GM23338 (cell line): ENCODE data around the gene DRG2. TPM values are rescaled to one million over a fixed set of nuclear protein-coding genes. Genes with fewer than 3 reads are reported as not detected.
A peak's percentile ranks its signal among the peaks of the same experiment; 100 is the strongest.

Experiments
- ATAC-seq: fragments of 200-7000 bp; cut with Tn5 transposase; 3 replicates; pipeline ENCODE4 v1.9.1; 2020
- DNase-seq: peaks from one replicate; pipeline ENCODE4 v3.0.0-alpha.2; 2015; ENCODE audit warnings: low spot score
- H2AFZ ChIP-seq: fragments of 200-600 bp; sonication (generic); 2 replicates; pipeline ENCODE4 v1.8.0; 2016; ENCODE audit warnings: antibody characterized with exemption, mild to moderate bottlenecking, moderate library complexity
- H3F3A ChIP-seq: fragments of 200-600 bp; sonication (generic); replicated peaks from 2 replicates; pipeline ENCODE4 v1.8.0; 2017; ENCODE audit warnings: antibody characterized with exemption, mixed run types, low read depth
- H3K27ac ChIP-seq: fragments of 200-600 bp; sonication (generic); 2 replicates; pipeline ENCODE4 v1.6.1; 2016; ENCODE audit warnings: low read depth
- H3K27me3 ChIP-seq: fragments of 200-600 bp; sonication (generic); 2 replicates; pipeline ENCODE4 v1.8.0; 2016; ENCODE audit warnings: mild to moderate bottlenecking, mixed run types, moderate library complexity; ENCODE audit not compliant: insufficient read depth
- H3K36me3 ChIP-seq: fragments of 200-600 bp; sonication (generic); 2 replicates; pipeline ENCODE4 v1.8.0; 2016; ENCODE audit warnings: mild to moderate bottlenecking; ENCODE audit not compliant: insufficient read depth
- H3K4me1 ChIP-seq: fragments of 200-600 bp; sonication (generic); 2 replicates; pipeline ENCODE4 v1.8.0; 2016; ENCODE audit warnings: mild to moderate bottlenecking, moderate library complexity; ENCODE audit not compliant: insufficient read depth
- H3K4me2 ChIP-seq: fragments of 200-600 bp; sonication (generic); 2 replicates; pipeline ENCODE4 v1.7.1; 2017; ENCODE audit warnings: mixed run types
- H3K4me3 ChIP-seq: fragments of 200-600 bp; sonication (generic); 2 replicates; pipeline ENCODE4 v1.6.1; 2016; ENCODE audit warnings: mixed run types
- H3K79me2 ChIP-seq: fragments of 200-600 bp; sonication (generic); replicated peaks from 2 replicates; pipeline ENCODE4 v1.8.0; 2017; ENCODE audit warnings: mild to moderate bottlenecking; ENCODE audit not compliant: insufficient read depth
- H3K9me2 ChIP-seq: fragments of 200-600 bp; sonication (generic); 2 replicates; pipeline ENCODE4 v1.8.0; 2017; ENCODE audit not compliant: insufficient read depth
- H4K20me1 ChIP-seq: fragments of 200-600 bp; sonication (generic); replicated peaks from 2 replicates; pipeline ENCODE4 v1.8.0; 2017; ENCODE audit warnings: mild to moderate bottlenecking; ENCODE audit not compliant: insufficient read depth
- H3K27ac Mint-ChIP-seq: 2 replicates; pipeline ENCODE4 v1.8.0; 2020; ENCODE audit warnings: inconsistent platforms, mild to moderate bottlenecking, moderate library complexity, mixed read lengths
- H3K27me3 Mint-ChIP-seq: 3 replicates; pipeline ENCODE4 v1.8.0; 2022; ENCODE audit warnings: low read depth, mild to moderate bottlenecking, moderate library complexity, mixed read lengths, inconsistent platforms; ENCODE audit not compliant: insufficient read depth, poor library complexity
- H3K36me3 Mint-ChIP-seq: 3 replicates; pipeline ENCODE4 v1.8.0; 2021; ENCODE audit warnings: low read depth, mild to moderate bottlenecking, inconsistent platforms, moderate library complexity, mixed read lengths
- H3K4me1 Mint-ChIP-seq: 3 replicates; pipeline ENCODE4 v1.8.0; 2020; ENCODE audit warnings: mild to moderate bottlenecking, inconsistent platforms, mixed read lengths
- H3K4me3 Mint-ChIP-seq: 3 replicates; pipeline ENCODE4 v1.8.0; 2021; ENCODE audit warnings: moderate library complexity, mild to moderate bottlenecking, inconsistent platforms, mixed read lengths
- H3K9me3 Mint-ChIP-seq: 3 replicates; pipeline ENCODE4 v1.8.0; 2020; ENCODE audit warnings: moderate library complexity, mild to moderate bottlenecking, inconsistent platforms, mixed read lengths
- CREB1 ChIP-seq: fragments of 250-450 bp; sonication (Bioruptor Pico); IDR thresholded peaks from 2 replicates; pipeline ENCODE4 v1.5.0; 2020; ENCODE audit warnings: low read depth, mild to moderate bottlenecking, moderate library complexity
- JUNB ChIP-seq: IDR thresholded peaks from one replicate; pipeline ENCODE4 v1.6.1; 2016; ENCODE audit warnings: antibody characterized with exemption; ENCODE audit not compliant: unreplicated experiment
- NANOG ChIP-seq: IDR thresholded peaks from 2 replicates; pipeline ENCODE4 v1.6.1; 2016; ENCODE audit warnings: antibody characterized with exemption, borderline replicate concordance
- POLR2AphosphoS5 ChIP-seq: IDR thresholded peaks from 2 replicates; pipeline ENCODE4 v1.6.1; 2016; ENCODE audit warnings: antibody characterized with exemption, low read depth
- REST ChIP-seq: IDR thresholded peaks from one replicate; pipeline ENCODE4 v1.6.1; 2018; ENCODE audit warnings: antibody characterized with exemption; ENCODE audit not compliant: unreplicated experiment
- STAT1 ChIP-seq: IDR thresholded peaks from one replicate; pipeline ENCODE4 v1.6.1; 2016; ENCODE audit warnings: antibody characterized with exemption; ENCODE audit not compliant: unreplicated experiment
- ZNF331 ChIP-seq: fragments of 250-450 bp; sonication (Bioruptor Pico); IDR thresholded peaks from 2 replicates; pipeline ENCODE4 v1.5.0; 2020; ENCODE audit warnings: low read depth, mild to moderate bottlenecking, moderate library complexity
- ZNF462 ChIP-seq: fragments of 250-450 bp; sonication (Bioruptor Pico); IDR thresholded peaks from 2 replicates; pipeline ENCODE4 v1.5.0; 2020; ENCODE audit warnings: mild to moderate bottlenecking, moderate library complexity
- polyA plus RNA-seq: library from polyadenylated mRNA; unstranded; fragments of >200 nt; fragmentation: Nextera tagmentation; extraction: Ambion mirVana; gene quantifications from 2 replicates; pipeline ENCODE4 v1.2.1, GENCODE V29; 2016
- total RNA-seq: library from RNA; depleted of rRNA; stranded (reverse); fragments of >200 nt; shearing (Covaris generic); gene quantifications from 2 replicates; pipeline ENCODE4 v1.2.3, GENCODE V29; 2014
- TF ChIP-seq, protein P1 (sequence below): IDR thresholded peaks from 2 replicates; pipeline ENCODE4 v1.6.1; 2016; ENCODE audit warnings: antibody characterized with exemption

DRG2 gene
- total and polyA plus RNA-seq, 2 experiments from 2014 or later, result 36.2 to 48.0 TPM

DNA sequence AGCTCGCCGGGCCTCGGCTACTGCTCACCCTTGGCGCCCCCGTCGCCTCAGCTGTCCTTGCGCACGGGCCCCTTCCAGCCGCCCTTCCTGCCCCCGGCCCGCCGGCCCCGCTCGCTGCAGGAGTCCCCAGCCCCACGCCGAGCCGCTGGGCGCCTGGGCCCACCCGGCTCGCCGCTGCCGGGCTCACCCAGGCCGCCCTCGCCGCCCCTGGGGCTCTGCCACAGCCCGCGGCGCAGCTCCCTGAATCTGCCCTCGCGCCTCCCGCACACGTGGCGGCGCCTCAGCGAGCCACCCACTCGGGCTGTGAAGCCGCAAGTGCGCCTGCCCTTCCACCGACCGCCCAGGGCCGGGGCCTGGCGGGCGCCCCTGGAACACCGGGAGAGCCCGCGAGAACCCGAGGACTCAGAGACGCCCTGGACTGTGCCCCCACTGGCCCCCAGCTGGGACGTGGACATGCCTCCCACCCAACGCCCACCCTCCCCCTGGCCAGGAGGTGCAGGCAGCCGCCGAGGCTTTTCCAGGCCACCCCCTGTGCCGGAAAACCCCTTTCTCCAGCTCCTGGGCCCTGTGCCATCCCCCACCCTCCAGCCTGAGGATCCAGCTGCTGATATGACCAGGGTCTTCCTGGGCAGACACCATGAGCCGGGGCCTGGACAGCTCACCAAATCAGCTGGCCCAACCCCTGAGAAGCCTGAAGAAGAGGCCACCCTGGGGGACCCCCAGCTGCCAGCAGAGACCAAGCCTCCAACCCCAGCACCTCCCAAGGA is 33.6 kb downstream of the DRG2 start (continued):
- TF ChIP-seq REST (no peak), POLR2AphosphoS5 (no peak), NANOG (no peak), ZNF331 (no peak), CREB1 (CRISPR knock-in tag) (no peak)
- TF ChIP-seq, protein P1, sequence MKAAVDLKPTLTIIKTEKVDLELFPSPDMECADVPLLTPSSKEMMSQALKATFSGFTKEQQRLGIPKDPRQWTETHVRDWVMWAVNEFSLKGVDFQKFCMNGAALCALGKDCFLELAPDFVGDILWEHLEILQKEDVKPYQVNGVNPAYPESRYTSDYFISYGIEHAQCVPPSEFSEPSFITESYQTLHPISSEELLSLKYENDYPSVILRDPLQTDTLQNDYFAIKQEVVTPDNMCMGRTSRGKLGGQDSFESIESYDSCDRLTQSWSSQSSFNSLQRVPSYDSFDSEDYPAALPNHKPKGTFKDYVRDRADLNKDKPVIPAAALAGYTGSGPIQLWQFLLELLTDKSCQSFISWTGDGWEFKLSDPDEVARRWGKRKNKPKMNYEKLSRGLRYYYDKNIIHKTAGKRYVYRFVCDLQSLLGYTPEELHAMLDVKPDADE, result no peak

- H3F3A ChIP-seq, result no peaks in the 10 kb centered on the region
- DNase-seq, result no peak
- Mint-ChIP-seq H3K27me3 (peaks cover 6% of the 10 kb centered on the region), H3K4me1 (no peaks in the 10 kb centered on the region; the same call in 2 of the 3 replicates), H3K27ac (no peak overlapping the region), H3K4me3 (no peak overlapping the region), H3K9me3 (peaks cover 10% of the 10 kb centered on the region; the same call in 2 of the 3 replicates), H3K36me3 (no peaks in the 10 kb centered on the region)
- H4K20me1 ChIP-seq, result no peaks in the 10 kb centered on the region
- H3K79me2 ChIP-seq, result no peaks in the 10 kb centered on the region
- H3K27ac ChIP-seq, result no peak overlapping the region
- H2AFZ ChIP-seq, result no peak overlapping the region
- peak; percentile 24 for ATAC-seq
- no peak overlapping the region for H3K4me3 ChIP-seq
- no peaks in the 10 kb centered on the region for H3K4me1 ChIP-seq
- H3K36me3 ChIP-seq, result no peaks in the 10 kb centered on the region
- H3K27me3 ChIP-seq, result no peaks in the 10 kb centered on the region
- no peak overlapping the region for H3K4me2 ChIP-seq
- TF ChIP-seq, protein P1, result no peak
- TF ChIP-seq STAT1, result no peak
- TF ChIP-seq ZNF331, result no peak
- no peak for TF ChIP-seq POLR2AphosphoS5
- no peak for TF ChIP-seq CREB1 (CRISPR knock-in tag)
- TF ChIP-seq JUNB, result no peak
- no peak for TF ChIP-seq ZNF462 (CRISPR knock-in tag)
- no peaks in the 10 kb centered on the region for H3K9me2 ChIP-seq
Observed at GRCh38 chr17:18122990-18123753, 35.4 kb downstream of the DRG2 start.
